PC-9 (cell line): ENCODE data around the gene LMX1B. TPM values are rescaled to one million over a fixed set of nuclear protein-coding genes. Genes with fewer than 3 reads are reported as not detected.

ENCODE experiments used
- BruUV-seq: library from RNA; stranded (reverse); fragments of 400-500 nt; replicated peaks from 2 replicates; lab custom pipeline; 2021; lab: Mats Ljungman, UMichigan
- CTCF ChIA-PET: fragments of 300-600 bp; sonication (Branson Sonifier 250); formaldehyde crosslinking; loops from one replicate; lab custom pipeline; 2022; ENCODE audit warnings: antibody characterized with exemption; lab: Charles Lee
- POLR2A ChIA-PET: fragments of 300-600 bp; sonication (Branson Sonifier 250); formaldehyde crosslinking; loops from one replicate; lab custom pipeline; 2022; ENCODE audit warnings: antibody characterized with exemption; ENCODE audit not compliant: unreplicated experiment; lab: Charles Lee
- DNase-seq, 2 experiments: peaks; one replicate each; pipeline versions ENCODE4 v3.0.0 to v3.0.0-alpha.2; 2015 to 2022; ENCODE audit warnings: mixed read lengths in 1 of 2
- H2AFZ ChIP-seq: fragments of 200-600 bp; sonication (generic); 2 replicates; pipeline ENCODE4 v1.8.1; 2017; ENCODE audit warnings: antibody characterized with exemption
- H3F3A ChIP-seq: fragments of 200-600 bp; sonication (generic); 2 replicates; pipeline ENCODE4 v1.8.1; 2017; ENCODE audit warnings: antibody characterized with exemption, mild to moderate bottlenecking, low read depth; ENCODE audit not compliant: insufficient read depth
- H3K27ac ChIP-seq: fragments of 200-600 bp; sonication (generic); 2 replicates; pipeline ENCODE4 v1.6.1; 2016; ENCODE audit warnings: mixed run types
- H3K27me3 ChIP-seq: fragments of 200-600 bp; sonication (generic); 2 replicates; pipeline ENCODE4 v1.6.1; 2016; ENCODE audit warnings: low read depth, mixed run types; ENCODE audit not compliant: insufficient read depth
- H3K36me3 ChIP-seq: fragments of 200-600 bp; sonication (generic); 2 replicates; pipeline ENCODE4 v1.6.1; 2016; ENCODE audit warnings: low read depth, mixed run types
- H3K4me1 ChIP-seq: fragments of 200-600 bp; sonication (generic); replicated peaks from 2 replicates; pipeline ENCODE4 v1.6.1; 2016; ENCODE audit warnings: mixed run types; ENCODE audit not compliant: insufficient read depth
- H3K4me2 ChIP-seq: fragments of 200-600 bp; sonication (generic); 2 replicates; pipeline ENCODE4 v1.6.1; 2017; ENCODE audit warnings: mixed run types
- H3K4me3 ChIP-seq: fragments of 200-600 bp; sonication (generic); 2 replicates; pipeline ENCODE4 v1.6.1; 2016; ENCODE audit warnings: mixed run types
- H3K79me2 ChIP-seq: fragments of 200-600 bp; sonication (generic); 2 replicates; pipeline ENCODE4 v1.6.1; 2017; ENCODE audit warnings: low read depth, mixed run types
- H3K9me2 ChIP-seq: fragments of 200-600 bp; sonication (generic); 2 replicates; pipeline ENCODE4 v1.8.1; 2017; ENCODE audit warnings: mild to moderate bottlenecking; ENCODE audit not compliant: insufficient read depth
- H3K9me3 ChIP-seq: fragments of 200-600 bp; sonication (generic); 2 replicates; pipeline ENCODE4 v1.8.1; 2016; ENCODE audit warnings: low read depth; ENCODE audit not compliant: insufficient read depth
- H4K20me1 ChIP-seq: fragments of 200-600 bp; sonication (generic); 2 replicates; pipeline ENCODE4 v1.8.1; 2017; ENCODE audit not compliant: insufficient read depth
- EZH2 ChIP-seq: fragments of 200-600 bp; sonication (generic); IDR thresholded peaks from 2 replicates; pipeline ENCODE4 v1.8.0; 2017; ENCODE audit warnings: antibody characterized with exemption, low read depth
- intact Hi-C: fragments of 100-400 bp; cut with micrococcal nuclease; formaldehyde crosslinking; loops from one replicate; pipeline ENCODE4 v1.10.0; 2022; ENCODE audit not compliant: unreplicated experiment
- total RNA-seq: library from RNA; stranded (reverse); gene quantifications from 2 replicates; pipeline ENCODE4 v1.2.3, GENCODE V29; 2021
- TF ChIP-seq, protein P1 (sequence below): fragments of 200-600 bp; sonication (generic); conservative IDR thresholded peaks from 2 replicates; pipeline ENCODE4 v1.6.1; 2017; ENCODE audit warnings: mixed run types, antibody characterized with exemption, mild to moderate bottlenecking, moderate library complexity

LMX1B gene
- total RNA-seq, 1 experiment from 2014 or later: not detected

- Histone ChIP-seq H3K9me3 (no peaks in the 10 kb centered on the region), H3K27me3 (peaks cover 75% of the 10 kb centered on the region), H3K4me3 (no peak overlapping the region), H3K9me2 (no peaks in the 10 kb centered on the region), H3K4me1 (no peaks in the 10 kb centered on the region), H2AFZ (no peak overlapping the region), H4K20me1 (no peaks in the 10 kb centered on the region), H3K4me2 (no peak overlapping the region), H3K27ac (no peak overlapping the region), H3K79me2 (no peaks in the 10 kb centered on the region), H3F3A (no peaks in the 10 kb centered on the region), H3K36me3 (no peaks in the 10 kb centered on the region)
- no peak for DNase-seq
- no peak for TF ChIP-seq EZH2
- intact Hi-C loops: no loop called here
- CTCF ChIA-PET: no interaction called here
- POLR2A ChIA-PET: no interaction called here
- BruUV-seq: no TSS peak
These were observed 8.4 kb downstream of the LMX1B start for GRCh38 chr9:126621919-126622735.

GRCh38 chr9:126623314-126623666 lies 9.6 kb downstream of the LMX1B start:
- CTCF ChIA-PET: no interaction called here
- no peaks in the 10 kb centered on the region for H4K20me1 ChIP-seq
- DNase-seq: no peak
- no peaks in the 10 kb centered on the region for H3K79me2 ChIP-seq
- H3K36me3 ChIP-seq: no peaks in the 10 kb centered on the region
- no peaks in the 10 kb centered on the region for H3K9me3 ChIP-seq
- no peak for TF ChIP-seq EZH2
- TF ChIP-seq, protein P1, sequence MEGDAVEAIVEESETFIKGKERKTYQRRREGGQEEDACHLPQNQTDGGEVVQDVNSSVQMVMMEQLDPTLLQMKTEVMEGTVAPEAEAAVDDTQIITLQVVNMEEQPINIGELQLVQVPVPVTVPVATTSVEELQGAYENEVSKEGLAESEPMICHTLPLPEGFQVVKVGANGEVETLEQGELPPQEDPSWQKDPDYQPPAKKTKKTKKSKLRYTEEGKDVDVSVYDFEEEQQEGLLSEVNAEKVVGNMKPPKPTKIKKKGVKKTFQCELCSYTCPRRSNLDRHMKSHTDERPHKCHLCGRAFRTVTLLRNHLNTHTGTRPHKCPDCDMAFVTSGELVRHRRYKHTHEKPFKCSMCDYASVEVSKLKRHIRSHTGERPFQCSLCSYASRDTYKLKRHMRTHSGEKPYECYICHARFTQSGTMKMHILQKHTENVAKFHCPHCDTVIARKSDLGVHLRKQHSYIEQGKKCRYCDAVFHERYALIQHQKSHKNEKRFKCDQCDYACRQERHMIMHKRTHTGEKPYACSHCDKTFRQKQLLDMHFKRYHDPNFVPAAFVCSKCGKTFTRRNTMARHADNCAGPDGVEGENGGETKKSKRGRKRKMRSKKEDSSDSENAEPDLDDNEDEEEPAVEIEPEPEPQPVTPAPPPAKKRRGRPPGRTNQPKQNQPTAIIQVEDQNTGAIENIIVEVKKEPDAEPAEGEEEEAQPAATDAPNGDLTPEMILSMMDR: no peak
- BruUV-seq: no TSS peak
- no peak overlapping the region for H2AFZ ChIP-seq
- H3K27me3 ChIP-seq: peaks cover 77% of the 10 kb centered on the region
- H3F3A ChIP-seq: no peaks in the 10 kb centered on the region
- no peak overlapping the region for H3K4me3 ChIP-seq
- intact Hi-C loops: no loop called here
- POLR2A ChIA-PET: no interaction called here
- H3K9me2 ChIP-seq: no peaks in the 10 kb centered on the region
- H3K27ac ChIP-seq: no peak overlapping the region
- no peaks in the 10 kb centered on the region for H3K4me1 ChIP-seq
- no peak overlapping the region for H3K4me2 ChIP-seq

- no peak overlapping the region for H3K4me3 ChIP-seq
- no peak for TF ChIP-seq EZH2
- TF ChIP-seq, protein P1: no peak
- H3K4me2 ChIP-seq: no peak overlapping the region
- BruUV-seq: no TSS peak
- H3K79me2 ChIP-seq: no peaks in the 10 kb centered on the region
- no peak overlapping the region for H2AFZ ChIP-seq
- no peaks in the 10 kb centered on the region for H3K4me1 ChIP-seq
- H3K9me2 ChIP-seq: no peaks in the 10 kb centered on the region
- intact Hi-C loops: no loop called here
- no peaks in the 10 kb centered on the region for H3K36me3 ChIP-seq
- no peaks in the 10 kb centered on the region for H3K9me3 ChIP-seq
- H3K27ac ChIP-seq: no peak overlapping the region
- ChIA-PET CTCF (no interaction called here), POLR2A (no interaction called here)
- H3F3A ChIP-seq: no peaks in the 10 kb centered on the region
- H3K27me3 ChIP-seq: peaks cover 80% of the 10 kb centered on the region
- H4K20me1 ChIP-seq: no peaks in the 10 kb centered on the region
- no peak for DNase-seq
These were observed 10.1 kb downstream of the LMX1B start for GRCh38 chr9:126623667-126624478.
